T-cell (primary cell): ENCODE measurements around the gene PSEN2. TPM values are rescaled to one million over a fixed set of nuclear protein-coding genes. Genes with fewer than 3 reads are reported as not detected.
A peak's percentile ranks its signal among the peaks of the same experiment; 100 is the strongest.

Source experiments
- ATAC-seq, 4 experiments: fragments of 200-7000 bp in 3 of 4; fragments of 150-1000 bp in 1 of 4; cut with Tn5 transposase; replicated peaks in 1 of 4; 1 replicate in 3 of 4; 2 replicates in 1 of 4; pipeline ENCODE4 v1.10.0; 2021; ENCODE audit warnings: moderate library complexity in 3 of 4, mild to moderate bottlenecking in 2 of 4, moderate number of reproducible peaks in 1 of 4
- CTCF ChIA-PET, 2 donors: fragments of 300-600 bp; sonication (Branson Sonifier 250); formaldehyde crosslinking; loops; one replicate each; lab custom pipeline; 2022; ENCODE audit warnings: antibody characterized with exemption in 2 of 2; lab: Charles Lee
- POLR2A ChIA-PET, 2 donors: fragments of 300-600 bp; sonication (Branson Sonifier 250); formaldehyde crosslinking; loops; one replicate each; lab custom pipeline; 2022; ENCODE audit warnings: antibody characterized with exemption in 2 of 2; lab: Charles Lee
- DNase-seq, 35 experiments: peaks; one replicate each; pipeline versions ENCODE4 v3.0.0 to v3.0.0-alpha.2; 2013 to 2023
- H3K27ac ChIP-seq: one replicate; pipeline ENCODE4 v1.5.1; 2013; ENCODE audit warnings: low read length
- H3K27me3 ChIP-seq, 2 experiments: replicated peaks in 1 of 2; 1 replicate in 1 of 2; 2 replicates in 1 of 2; pipeline versions ENCODE4 v1.6.1 to v1.7.0; 2013; ENCODE audit warnings: low read length in 1 of 2, mixed read lengths in 1 of 2; ENCODE audit not compliant: control insufficient read depth in 2 of 2, insufficient read depth in 2 of 2; ENCODE audit errors: extremely low read depth in 1 of 2
- H3K36me3 ChIP-seq, 2 donors: 1 replicate in 1 of 2; 2 replicates in 1 of 2; pipeline versions ENCODE4 v1.6.1 to v1.7.0; 2013; ENCODE audit warnings: low read length in 1 of 2; ENCODE audit not compliant: control insufficient read depth in 2 of 2, insufficient read depth in 1 of 2; ENCODE audit errors: extremely low read depth in 1 of 2
- H3K4me1 ChIP-seq, 2 experiments: 1 replicate in 1 of 2; 2 replicates in 1 of 2; pipeline versions ENCODE4 v1.6.1 to v1.7.0; 2013; ENCODE audit warnings: low read length in 2 of 2, mixed read lengths in 1 of 2; ENCODE audit not compliant: insufficient read depth in 2 of 2, control insufficient read depth in 1 of 2; ENCODE audit errors: extremely low read depth in 1 of 2
- H3K4me3 ChIP-seq, 2 donors: 1 replicate in 1 of 2; 2 replicates in 1 of 2; pipeline versions ENCODE4 v1.5.1 to v1.7.0; 2013; ENCODE audit warnings: mild to moderate bottlenecking in 2 of 2, low read length in 1 of 2, moderate library complexity in 1 of 2; ENCODE audit not compliant: control insufficient read depth in 1 of 2; ENCODE audit errors: extremely low read depth in 1 of 2
- H3K9me3 ChIP-seq: 2 replicates; pipeline ENCODE4 v1.7.0; 2013
- H3K27ac Mint-ChIP-seq, 2 donors: one replicate each; pipeline ENCODE4 v1.8.0; 2020 to 2021; ENCODE audit warnings: mild to moderate bottlenecking in 2 of 2, mixed read lengths in 2 of 2
- H3K27me3 Mint-ChIP-seq, 2 donors: one replicate each; pipeline ENCODE4 v1.8.0; 2021 to 2022; ENCODE audit warnings: mixed read lengths in 2 of 2
- H3K36me3 Mint-ChIP-seq: one replicate; pipeline ENCODE4 v1.8.0; 2021; ENCODE audit warnings: mixed read lengths
- H3K4me1 Mint-ChIP-seq, 3 donors: one replicate each; pipeline ENCODE4 v1.8.0; 2020 to 2022; ENCODE audit warnings: mixed read lengths in 3 of 3, mild to moderate bottlenecking in 1 of 3
- H3K4me3 Mint-ChIP-seq, 3 donors: one replicate each; pipeline ENCODE4 v1.8.0; 2020 to 2022; ENCODE audit warnings: mild to moderate bottlenecking in 3 of 3, mixed read lengths in 3 of 3, moderate library complexity in 3 of 3
- H3K9me3 Mint-ChIP-seq, 3 donors: one replicate each; pipeline ENCODE4 v1.8.0; 2020 to 2022; ENCODE audit warnings: mixed read lengths in 3 of 3
- WGBS: methylation state at CpG from one replicate; pipeline ENCODE4 v1.1.5; 2013; ENCODE audit warnings: missing lambda C conversion rate; ENCODE audit not compliant: insufficient coverage; 5-methylcytosine and 5-hydroxymethylcytosine counted together
- total RNA-seq, 35 experiments: library from RNA in 6 of 35; stranded (reverse) in 6 of 35; fragments of 120-200 nt in 1 of 35; gene quantifications; one replicate each; pipeline versions ENCODE4 v1.2.1 to v1.2.4 and lab custom pipeline; 2013 to 2026

Gene PSEN2
- total RNA-seq, 5 donors from 2014 or later (not counting 1 experiment from before 2014, with no cell fraction given): 1.9 to 5.6 (median 4.0) TPM

DNA sequence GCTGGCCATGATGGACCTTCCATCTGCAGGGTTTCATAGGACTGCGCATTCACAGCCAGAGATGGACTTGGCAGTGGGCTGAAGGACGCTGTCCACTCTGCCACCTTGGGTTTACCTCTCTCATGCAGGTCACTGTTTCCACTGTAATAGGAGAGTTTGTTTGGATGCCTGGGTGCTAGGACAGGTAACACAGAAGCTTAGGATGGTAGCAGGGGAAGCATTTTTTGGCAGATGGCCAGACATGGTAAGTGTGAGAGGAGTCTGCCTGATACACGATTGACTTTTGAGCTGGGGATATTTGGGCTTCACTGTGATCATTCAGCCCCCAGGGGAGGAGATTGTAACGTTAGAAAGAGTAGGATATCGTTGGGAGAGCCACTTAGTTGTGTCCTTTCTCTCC, 11.8 kb downstream of the PSEN2 start:
- Histone ChIP-seq H3K4me3 (peak overlapping the region; percentile 33 to 39), H3K27me3 (no peaks in the 10 kb centered on the region), H3K27ac (peak overlapping the region; percentile 74), H3K4me1 (peaks cover 21 to 47% of the 10 kb centered on the region in 2 experiments), H3K36me3 (no peaks in the 10 kb centered on the region), H3K9me3 (no peaks in the 10 kb centered on the region)
- Mint-ChIP-seq H3K36me3 (no peaks in the 10 kb centered on the region), H3K4me1 (peaks cover 46 to 55% (median 53%) of the 10 kb centered on the region in 3 donors), H3K27me3 (no peaks in the 10 kb centered on the region), H3K27ac (peak overlapping the region; percentile 86 to 88), H3K4me3 (peak overlapping the region; percentile 55 to 77 (median 67)), H3K9me3 (no peaks in the 10 kb centered on the region)
- DNase-seq (peak in 7 of 35 experiments; percentile 12 to 60 (median 21)), ATAC-seq (peak in 3 of 4 experiments; percentile 37 to 55 (median 48))
- POLR2A ChIA-PET: interaction anchor here in 1 of 2 donors (0.6 to 0.9 kb wide), 2 partner anchors 57 to 59 kb away, joined by 4 to 5 read pairs; no protein-coding TSS in a partner anchor
- CTCF ChIA-PET: interaction anchor here (0.6 to 1.5 kb wide), 5 partner anchors 10 to 256 kb away, joined by 3 to 5 read pairs (median 4); no protein-coding TSS in a partner anchor
- WGBS: 55% methylated on average over 5 of the region's 5 CpGs

DNA sequence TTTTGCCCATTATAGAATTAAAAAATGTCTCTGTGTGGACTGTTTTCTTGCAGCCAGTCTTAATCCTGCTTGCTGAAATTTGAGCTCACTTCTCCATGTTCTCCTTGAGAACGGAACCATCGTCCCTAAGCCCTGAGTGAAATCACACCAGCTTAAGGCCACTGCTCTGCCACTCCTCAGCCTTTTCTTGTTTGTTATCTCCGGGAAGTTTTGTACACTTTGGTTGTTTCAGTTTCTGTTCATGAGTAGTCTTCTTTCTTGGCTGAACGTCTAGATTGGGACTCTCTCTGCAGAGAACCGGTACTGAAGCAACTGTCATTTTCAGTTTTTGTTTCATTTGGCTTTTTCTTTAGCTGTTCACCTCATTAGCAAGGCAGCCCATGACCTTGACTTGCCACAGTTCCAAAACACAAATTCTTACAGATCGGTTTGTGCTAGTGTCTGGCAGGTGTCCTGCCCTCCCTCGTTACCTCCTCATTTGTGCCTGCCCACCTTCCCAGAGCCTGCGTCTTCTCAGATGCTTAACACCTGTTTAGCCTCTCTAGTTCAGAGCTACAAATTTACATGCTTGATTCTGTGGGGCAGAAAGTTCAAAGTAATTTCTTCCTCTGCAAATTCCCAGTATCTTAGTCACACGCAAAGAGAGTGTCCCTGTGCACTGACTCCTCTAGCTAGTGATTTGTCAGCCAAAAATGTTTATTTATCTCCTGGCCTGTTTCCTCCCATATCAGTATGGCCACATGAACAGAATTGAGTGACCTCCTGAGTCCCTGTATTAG, 12.4 kb downstream of the PSEN2 start:
- H3K4me3 Mint-ChIP-seq: peak overlapping the region; percentile 55 to 77 (median 67)
- peak overlapping the region; percentile 33 to 39 for H3K4me3 ChIP-seq
- no peaks in the 10 kb centered on the region for H3K27me3 ChIP-seq
- WGBS: 6% methylated on average over 4 of the region's 9 CpGs
- CTCF ChIA-PET: interaction anchor here (0.6 to 1.5 kb wide), 6 partner anchors 10 to 274 kb away, joined by 3 to 5 read pairs (median 4); no protein-coding TSS in a partner anchor
- H3K9me3 ChIP-seq: no peaks in the 10 kb centered on the region
- peak overlapping the region; percentile 74 for H3K27ac ChIP-seq
- peaks cover 46 to 55% (median 53%) of the 10 kb centered on the region in 3 donors for H3K4me1 Mint-ChIP-seq
- ATAC-seq (peak; percentile 81 to 92 (median 82)), DNase-seq (peak in 9 of 35 experiments; percentile 3 to 69 (median 16))
- H3K36me3 ChIP-seq: no peaks in the 10 kb centered on the region
- H3K4me1 ChIP-seq: peaks cover 21 to 47% of the 10 kb centered on the region in 2 experiments
- H3K36me3 Mint-ChIP-seq: no peaks in the 10 kb centered on the region
- H3K27me3 Mint-ChIP-seq: no peaks in the 10 kb centered on the region
- POLR2A ChIA-PET: interaction anchor here in 1 of 2 donors (0.6 to 1.0 kb wide), 3 partner anchors 12 to 58 kb away, joined by 3 to 5 read pairs (median 4); no protein-coding TSS in a partner anchor
- peak overlapping the region; percentile 86 to 88 for H3K27ac Mint-ChIP-seq
- H3K9me3 Mint-ChIP-seq: no peaks in the 10 kb centered on the region

GRCh38 chr1:226883630-226884029, 13.2 kb downstream of the PSEN2 start:
- Mint-ChIP-seq H3K4me1 (peaks cover 46 to 55% (median 53%) of the 10 kb centered on the region in 3 donors), H3K4me3 (peak overlapping the region; percentile 55 to 77 (median 67)), H3K9me3 (no peaks in the 10 kb centered on the region), H3K36me3 (peaks cover 2% of the 10 kb centered on the region), H3K27ac (peak overlapping the region; percentile 86 to 88), H3K27me3 (no peaks in the 10 kb centered on the region)
- no peak for ATAC-seq
- H3K27me3 ChIP-seq: no peaks in the 10 kb centered on the region
- no peak overlapping the region for H3K4me3 ChIP-seq
- H3K9me3 ChIP-seq: no peaks in the 10 kb centered on the region
- no peaks in the 10 kb centered on the region for H3K36me3 ChIP-seq
- peaks cover 21 to 47% of the 10 kb centered on the region in 2 experiments for H3K4me1 ChIP-seq
- CTCF ChIA-PET: interaction anchor here (0.8 to 1.5 kb wide), 3 partner anchors 63 to 275 kb away, joined by 3 read pairs; no protein-coding TSS in a partner anchor
- WGBS: 91% methylated on average over 15 of the region's 16 CpGs
- POLR2A ChIA-PET: interaction anchor here in 1 of 2 donors (1.0 kb wide), 1 partner anchor 12 kb away, joined by 3 read pairs; no protein-coding TSS in a partner anchor
- no peak for DNase-seq
- H3K27ac ChIP-seq: peak overlapping the region; percentile 74

DNA sequence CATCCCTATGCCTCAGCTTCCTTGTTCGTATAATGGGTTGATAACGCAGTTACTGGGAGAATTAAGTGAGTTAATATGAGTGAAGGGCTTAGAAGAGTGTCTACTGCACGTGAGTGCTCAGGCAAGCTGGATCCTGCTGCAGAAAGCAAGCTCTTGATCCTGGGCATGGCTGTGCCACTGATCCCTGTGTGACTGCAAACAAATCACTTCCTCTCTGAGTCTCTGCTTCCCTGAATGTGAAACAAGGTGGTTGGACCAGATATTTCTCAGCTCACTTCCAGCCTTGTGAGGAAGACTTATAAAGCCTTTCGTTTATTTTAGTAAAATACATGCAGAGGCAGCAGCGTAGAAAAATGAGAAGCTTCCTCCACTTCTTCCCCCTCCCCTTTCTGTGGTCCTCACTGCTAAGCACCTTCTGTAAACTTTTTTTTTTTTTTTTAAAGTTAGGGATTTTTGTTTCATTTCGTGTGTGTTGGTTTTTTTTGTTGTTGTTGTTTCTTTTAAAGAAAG, 13.8 kb downstream of the PSEN2 start:
- no peaks in the 10 kb centered on the region for H3K27me3 ChIP-seq
- peak overlapping the region in 2 of 3 donors; percentile 28 to 77 for H3K4me3 Mint-ChIP-seq
- ChIA-PET CTCF (interaction anchor here in 1 of 2 donors (1.0 kb wide), 1 partner anchor 64 kb away, joined by 3 read pairs; no protein-coding TSS in a partner anchor), POLR2A (interaction anchor here in 1 of 2 donors (0.6 kb wide), 1 partner anchor 34 kb away, joined by 3 read pairs; no protein-coding TSS in a partner anchor)
- H3K4me3 ChIP-seq: no peak overlapping the region
- peaks cover 2% of the 10 kb centered on the region for H3K36me3 Mint-ChIP-seq
- no peaks in the 10 kb centered on the region for H3K9me3 ChIP-seq
- WGBS: 52% methylated on average over 4 of the region's 6 CpGs
- no peaks in the 10 kb centered on the region for H3K27me3 Mint-ChIP-seq
- no peak overlapping the region for H3K27ac ChIP-seq
- ATAC-seq (no peak), DNase-seq (peak in 1 of 35 experiments; percentile 21)
- peaks cover 21 to 47% of the 10 kb centered on the region in 2 experiments for H3K4me1 ChIP-seq
- peak overlapping the region; percentile 80 for H3K27ac Mint-ChIP-seq
- no peaks in the 10 kb centered on the region for H3K36me3 ChIP-seq
- H3K9me3 Mint-ChIP-seq: no peaks in the 10 kb centered on the region
- H3K4me1 Mint-ChIP-seq: peaks cover 46 to 55% (median 53%) of the 10 kb centered on the region in 3 donors

GRCh38 chr1:226884966-226885820, 14.8 kb downstream of the PSEN2 start:
- peak overlapping the region in 1 of 3 donors; percentile 77 for H3K4me3 Mint-ChIP-seq
- no peaks in the 10 kb centered on the region for H3K9me3 ChIP-seq
- peak in 1 of 35 experiments; percentile 13 for DNase-seq
- CTCF ChIA-PET: no interaction called here
- no peaks in the 10 kb centered on the region for H3K36me3 ChIP-seq
- H3K4me1 ChIP-seq: peaks cover 21 to 47% of the 10 kb centered on the region in 2 experiments
- 61% methylated on average over 9 of the region's 20 CpGs for WGBS
- no peak for ATAC-seq
- H3K4me3 ChIP-seq: no peak overlapping the region
- no peaks in the 10 kb centered on the region for H3K27me3 Mint-ChIP-seq
- H3K36me3 Mint-ChIP-seq: peaks cover 2% of the 10 kb centered on the region
- no peaks in the 10 kb centered on the region for H3K9me3 Mint-ChIP-seq
- POLR2A ChIA-PET: interaction anchor here in 1 of 2 donors (0.6 kb wide), 1 partner anchor 33 kb away, joined by 3 read pairs; no protein-coding TSS in a partner anchor
- peaks cover 46 to 55% (median 53%) of the 10 kb centered on the region in 3 donors for H3K4me1 Mint-ChIP-seq
- peak overlapping the region; percentile 44 to 66 for H3K27ac Mint-ChIP-seq
- no peaks in the 10 kb centered on the region for H3K27me3 ChIP-seq
- no peak overlapping the region for H3K27ac ChIP-seq
